ENCODE measurements around the gene UBE2D4. TPM values are rescaled to one million over a fixed set of nuclear protein-coding genes. Genes with fewer than 3 reads are reported as not detected.

The UBE2D4 gene
- total RNA-seq, 1 donor from 2014 or later: 70.0 TPM

DNA sequence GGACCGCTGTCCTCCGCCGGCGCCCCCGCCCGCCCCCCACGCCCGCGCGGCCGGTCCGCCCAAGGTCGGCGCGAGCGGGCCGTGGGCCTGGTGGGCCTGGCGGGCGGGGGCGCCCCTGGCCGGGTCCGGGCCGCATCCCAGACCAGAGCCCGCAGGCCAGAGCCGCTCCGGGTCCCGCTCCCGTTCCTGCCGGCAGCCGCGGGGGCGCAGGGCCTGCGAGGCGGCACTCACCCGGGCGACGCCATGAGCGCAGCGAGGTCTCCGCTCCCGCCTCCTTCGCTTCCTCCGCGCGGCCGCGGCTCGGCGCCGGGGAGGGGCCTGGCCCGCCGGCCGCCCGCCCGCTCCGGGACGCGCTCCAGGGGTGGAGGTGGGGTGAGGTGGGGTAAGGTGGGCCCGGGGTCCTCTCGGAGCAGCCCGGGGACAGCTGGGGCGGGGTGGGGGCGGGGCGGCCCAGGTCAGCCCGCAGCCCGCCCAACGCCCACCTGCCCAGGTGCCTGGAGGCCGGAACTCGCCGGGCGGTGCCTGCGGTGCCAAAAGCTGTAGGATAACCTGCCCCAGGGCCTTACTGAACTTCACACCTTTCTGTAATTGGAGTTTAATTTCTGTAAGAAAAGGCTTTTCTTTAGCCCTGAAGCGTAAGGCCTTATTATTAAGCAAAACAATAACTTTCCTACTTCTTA is 19.8 kb upstream of the UBE2D4 start, which contains the start of gene URGCP:
URGCP (minus strand) TSS at position 266 of the 680 bp plus-strand sequence; CDS start at position 245, 21 bp downstream.
- peak; percentile 63 for DNase-seq (ENCODE audit: low read depth)

- DNase-seq (ENCODE audit: low read depth): no peak
Measured at GRCh38 chr7:43914795-43915194, 11.4 kb upstream of the UBE2D4 start.

GRCh38 chr7:43915907-43916306 is 10.3 kb upstream of the UBE2D4 start:
- no peak for DNase-seq (ENCODE audit: low read depth)

- no peak for DNase-seq (ENCODE audit: low read depth)
Measured at GRCh38 chr7:43921423-43921822, 4.8 kb upstream of the UBE2D4 start.

DNA sequence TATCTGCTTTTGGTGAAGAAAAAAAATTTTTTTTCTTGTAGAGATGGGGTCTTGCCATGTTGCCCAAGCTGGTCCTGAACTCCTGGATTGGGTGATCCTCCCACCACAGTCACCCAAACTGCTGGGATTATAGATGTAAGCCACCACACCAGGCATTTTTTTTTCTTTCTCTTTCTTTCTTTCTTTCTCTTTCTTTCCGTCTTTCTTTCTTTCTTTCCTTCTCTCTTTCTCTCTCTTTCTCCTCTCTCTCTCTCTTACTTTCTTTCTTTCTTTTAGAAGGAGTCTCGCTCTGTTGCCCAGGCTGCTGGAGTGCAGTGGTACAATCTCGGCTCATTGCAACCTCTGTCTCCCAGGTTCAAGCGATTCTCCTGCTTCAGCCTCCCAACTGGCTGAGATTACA is 3.5 kb upstream of the UBE2D4 start:
- DNase-seq (ENCODE audit: low read depth): no peak

- DNase-seq (ENCODE audit: low read depth): no peak
Measured at GRCh38 chr7:43926798-43927123, 525 bp downstream of the UBE2D4 start.

DNA sequence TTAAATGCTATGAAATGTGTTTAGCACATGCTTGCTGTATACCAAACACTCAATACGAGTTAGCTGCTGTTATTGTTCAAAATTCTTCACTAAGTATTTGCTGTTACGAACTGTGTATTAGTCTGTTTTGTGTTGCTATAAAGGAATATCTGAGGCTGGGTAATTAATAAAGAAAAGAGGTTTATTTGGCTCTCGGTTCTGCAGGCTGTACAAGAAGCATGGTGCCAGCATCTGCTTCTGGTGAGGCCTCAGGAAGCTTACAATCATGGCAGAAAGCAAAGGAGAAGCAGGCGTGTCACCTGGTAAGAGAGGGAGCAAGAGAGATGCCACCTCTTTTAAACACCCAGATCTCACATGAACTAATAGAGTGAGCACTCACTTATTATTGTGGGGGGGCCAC is 1.6 kb downstream of the UBE2D4 start:
- DNase-seq (ENCODE audit: low read depth): no peak

GRCh38 chr7:43929529-43930457 is 3.6 kb downstream of the UBE2D4 start:
- no peak for DNase-seq (ENCODE audit: low read depth)

GRCh38 chr7:43931346-43931745 is 5.1 kb downstream of the UBE2D4 start:
- DNase-seq (ENCODE audit: low read depth): no peak

GRCh38 chr7:43933902-43934560 is 7.8 kb downstream of the UBE2D4 start:
- no peak for DNase-seq (ENCODE audit: low read depth)

- no peak for DNase-seq (ENCODE audit: low read depth)
Measured at GRCh38 chr7:43937444-43937843, 11.2 kb downstream of the UBE2D4 start.

- DNase-seq (ENCODE audit: low read depth): no peak
Measured at GRCh38 chr7:43938892-43939482, 12.8 kb downstream of the UBE2D4 start.

DNA sequence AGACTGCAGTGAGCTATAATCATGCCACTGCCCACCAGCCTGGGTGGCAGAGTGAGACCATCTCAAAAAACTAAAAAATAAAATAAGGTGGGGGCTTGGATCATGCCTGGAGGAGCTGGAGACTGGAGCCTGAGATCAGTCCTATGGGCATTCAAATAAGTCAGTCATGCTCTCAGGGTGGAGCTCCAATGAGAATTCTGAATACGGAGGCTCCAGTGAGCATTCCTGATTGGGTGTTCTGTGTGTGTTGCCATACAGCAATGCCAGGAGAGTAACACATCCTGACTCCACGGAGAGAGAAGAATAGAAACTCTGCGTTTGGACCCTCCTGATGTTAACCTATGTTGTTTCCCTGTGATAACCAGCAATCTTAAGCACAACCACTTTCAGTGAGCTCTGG is 16.0 kb downstream of the UBE2D4 start:
- DNase-seq (ENCODE audit: low read depth): peak; percentile 8

DNA sequence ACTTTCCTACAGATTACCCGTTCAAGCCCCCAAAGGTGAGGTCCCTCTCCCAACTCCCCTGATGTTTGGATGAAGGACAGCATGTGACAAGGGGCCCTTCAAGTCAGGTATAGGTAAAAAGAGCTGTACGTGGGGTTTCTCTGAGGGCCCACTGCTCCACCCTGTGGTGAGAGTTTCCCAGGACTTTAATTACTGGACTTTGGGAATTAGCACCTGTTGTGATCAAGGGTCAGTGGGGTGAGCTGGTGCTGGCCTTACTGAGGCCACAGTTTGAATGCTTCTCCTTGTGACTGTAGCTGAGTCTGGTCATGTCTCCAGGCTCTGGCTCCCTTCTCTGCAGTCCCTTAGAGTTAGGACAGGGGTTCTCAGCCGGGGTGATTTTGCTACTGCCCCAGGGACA is 16.8 kb downstream of the UBE2D4 start:
- DNase-seq (ENCODE audit: low read depth): peak; percentile 83

GRCh38 chr7:43943417-43944187 is 17.4 kb downstream of the UBE2D4 start:
- no peak for DNase-seq (ENCODE audit: low read depth)

DNA sequence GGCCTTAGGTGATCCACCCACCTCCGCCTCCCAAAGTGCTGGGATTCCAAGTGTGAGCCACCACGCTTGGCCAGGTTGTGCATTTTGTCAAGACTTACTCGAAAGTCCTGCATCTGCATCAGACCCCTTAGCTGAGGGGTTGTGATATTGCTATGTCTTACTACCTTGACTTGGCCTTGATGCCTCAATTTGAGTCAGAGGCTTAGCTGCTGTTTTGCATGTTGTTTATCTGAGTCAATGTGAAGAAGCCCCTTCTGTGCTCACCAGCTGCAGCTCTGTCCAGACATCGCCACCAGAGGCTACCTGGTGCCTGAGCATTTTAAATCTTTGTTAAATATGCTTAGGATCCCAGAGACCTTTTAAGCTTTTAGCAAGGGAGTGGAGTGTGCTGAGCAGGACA is 18.1 kb downstream of the UBE2D4 start:
- DNase-seq (ENCODE audit: low read depth): no peak

GRCh38 chr7:43952028-43952427 is 25.8 kb downstream of the UBE2D4 start:
- DNase-seq (ENCODE audit: low read depth): peak; percentile 70

DNA sequence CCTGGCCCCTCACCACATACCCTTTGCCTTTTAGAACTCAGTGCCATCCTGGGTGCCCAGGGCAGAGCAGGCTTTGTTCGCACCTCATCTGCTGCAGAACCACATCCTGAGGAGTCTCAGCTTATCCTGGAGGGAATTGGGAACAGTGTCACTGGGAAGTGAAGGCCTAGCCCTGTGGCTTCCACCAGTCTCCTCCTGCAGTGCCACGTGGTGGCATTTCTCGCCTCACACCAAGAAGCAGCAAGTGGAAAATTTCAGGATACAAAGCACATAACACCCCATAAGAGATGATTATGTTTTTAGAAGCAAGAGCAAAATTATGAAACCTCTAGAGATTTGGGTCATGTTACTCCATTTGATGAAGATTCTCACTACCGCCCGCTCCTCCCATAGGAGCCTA is 26.8 kb downstream of the UBE2D4 start:
- DNase-seq (ENCODE audit: low read depth): no peak

- peak; percentile 79 for DNase-seq (ENCODE audit: low read depth)
Measured at GRCh38 chr7:43954524-43955228, 28.4 kb downstream of the UBE2D4 start.

GRCh38 chr7:43956027-43956426 is 29.8 kb downstream of the UBE2D4 start:
- no peak for DNase-seq (ENCODE audit: low read depth)
